MM.1S (cell line): ENCODE measurements around the gene UBE2M.

ENCODE experiments used
- DNase-seq: peaks from one replicate; pipeline ENCODE4 v3.0.0-alpha.2; 2015
- H2AFZ ChIP-seq: fragments of 300-600 bp; sonication (generic); 2 replicates; pipeline ENCODE4 v1.6.0; 2016; ENCODE audit warnings: antibody characterized with exemption, low read length
- H3F3A ChIP-seq: fragments of 300-600 bp; sonication (generic); 2 replicates; pipeline ENCODE4 v1.6.1; 2016; ENCODE audit warnings: mild to moderate bottlenecking, antibody characterized with exemption, low read length, moderate library complexity, mixed read lengths; ENCODE audit not compliant: insufficient read depth
- H3K27ac ChIP-seq: fragments of 300-600 bp; sonication (generic); 2 replicates; pipeline ENCODE4 v1.5.1; 2016; ENCODE audit warnings: mild to moderate bottlenecking, low read length
- H3K27me3 ChIP-seq: fragments of 300-600 bp; sonication (generic); replicated peaks from 2 replicates; pipeline ENCODE4 v1.6.0; 2016; ENCODE audit warnings: low read length; ENCODE audit not compliant: insufficient read depth
- H3K36me3 ChIP-seq: fragments of 300-600 bp; sonication (generic); replicated peaks from 2 replicates; pipeline ENCODE4 v1.6.1; 2016; ENCODE audit warnings: mild to moderate bottlenecking, low read length, mixed read lengths; ENCODE audit not compliant: insufficient read depth
- H3K4me1 ChIP-seq: fragments of 300-600 bp; sonication (generic); 2 replicates; pipeline ENCODE4 v1.6.1; 2016; ENCODE audit warnings: low read length, mixed read lengths
- H3K4me2 ChIP-seq: fragments of 300-600 bp; sonication (generic); 2 replicates; pipeline ENCODE4 v1.6.0; 2016; ENCODE audit warnings: low read depth, low read length
- H3K4me3 ChIP-seq: fragments of 300-600 bp; sonication (generic); 2 replicates; pipeline ENCODE4 v1.5.1; 2016; ENCODE audit warnings: low read length, mixed read lengths
- H3K79me2 ChIP-seq: fragments of 300-600 bp; sonication (generic); 2 replicates; pipeline ENCODE4 v1.6.1; 2016; ENCODE audit warnings: mixed run types, low read length, mixed read lengths
- H3K9ac ChIP-seq: fragments of 300-600 bp; sonication (generic); 2 replicates; pipeline ENCODE4 v1.6.1; 2016; ENCODE audit warnings: low read length, mixed read lengths
- H3K9me2 ChIP-seq: fragments of 300-600 bp; sonication (generic); replicated peaks from 2 replicates; pipeline ENCODE4 v1.6.1; 2016; ENCODE audit warnings: mild to moderate bottlenecking, low read length, mixed read lengths; ENCODE audit not compliant: insufficient read depth
- H3K9me3 ChIP-seq: fragments of 300-600 bp; sonication (generic); replicated peaks from 2 replicates; pipeline ENCODE4 v1.6.1; 2016; ENCODE audit warnings: mild to moderate bottlenecking, low read length, mixed read lengths; ENCODE audit not compliant: insufficient read depth
- H4K20me1 ChIP-seq: fragments of 300-600 bp; sonication (generic); 2 replicates; pipeline ENCODE4 v1.6.1; 2016; ENCODE audit warnings: mild to moderate bottlenecking, low read length, moderate library complexity, mixed read lengths; ENCODE audit not compliant: insufficient read depth
- EZH2 ChIP-seq: fragments of 300-600 bp; sonication (generic); optimal IDR thresholded peaks from 2 replicates; pipeline ENCODE3; 2017; ENCODE audit warnings: low read depth, mild to moderate bottlenecking, antibody characterized with exemption, low read length, mixed read lengths
- EZH2phosphoT487 ChIP-seq: fragments of 300-600 bp; sonication (generic); IDR thresholded peaks from 2 replicates; pipeline ENCODE4 v1.6.1; 2018; ENCODE audit warnings: antibody characterized with exemption, low read length
- TF ChIP-seq, protein P1 (sequence below): fragments of 300-600 bp; sonication (generic); IDR thresholded peaks from 2 replicates; pipeline ENCODE4 v1.5.1; 2016; ENCODE audit warnings: antibody characterized with exemption, low read length, mixed read lengths

The UBE2M gene

GRCh38 chr19:58550362-58551122 is 7.9 kb downstream of the UBE2M start:
- H3K4me3 ChIP-seq: no peak overlapping the region
- peaks cover 47% of the 10 kb centered on the region for H3F3A ChIP-seq
- H3K4me1 ChIP-seq: peaks cover 15% of the 10 kb centered on the region
- no peaks in the 10 kb centered on the region for H3K9me2 ChIP-seq
- H2AFZ ChIP-seq: no peak overlapping the region
- no peak overlapping the region for H3K4me2 ChIP-seq
- no peaks in the 10 kb centered on the region for H3K9me3 ChIP-seq
- no peak overlapping the region for H3K27ac ChIP-seq
- H3K36me3 ChIP-seq: peaks cover 27% of the 10 kb centered on the region
- H3K79me2 ChIP-seq: peaks cover 61% of the 10 kb centered on the region
- H3K9ac ChIP-seq: no peak overlapping the region
- TF ChIP-seq, protein P1, sequence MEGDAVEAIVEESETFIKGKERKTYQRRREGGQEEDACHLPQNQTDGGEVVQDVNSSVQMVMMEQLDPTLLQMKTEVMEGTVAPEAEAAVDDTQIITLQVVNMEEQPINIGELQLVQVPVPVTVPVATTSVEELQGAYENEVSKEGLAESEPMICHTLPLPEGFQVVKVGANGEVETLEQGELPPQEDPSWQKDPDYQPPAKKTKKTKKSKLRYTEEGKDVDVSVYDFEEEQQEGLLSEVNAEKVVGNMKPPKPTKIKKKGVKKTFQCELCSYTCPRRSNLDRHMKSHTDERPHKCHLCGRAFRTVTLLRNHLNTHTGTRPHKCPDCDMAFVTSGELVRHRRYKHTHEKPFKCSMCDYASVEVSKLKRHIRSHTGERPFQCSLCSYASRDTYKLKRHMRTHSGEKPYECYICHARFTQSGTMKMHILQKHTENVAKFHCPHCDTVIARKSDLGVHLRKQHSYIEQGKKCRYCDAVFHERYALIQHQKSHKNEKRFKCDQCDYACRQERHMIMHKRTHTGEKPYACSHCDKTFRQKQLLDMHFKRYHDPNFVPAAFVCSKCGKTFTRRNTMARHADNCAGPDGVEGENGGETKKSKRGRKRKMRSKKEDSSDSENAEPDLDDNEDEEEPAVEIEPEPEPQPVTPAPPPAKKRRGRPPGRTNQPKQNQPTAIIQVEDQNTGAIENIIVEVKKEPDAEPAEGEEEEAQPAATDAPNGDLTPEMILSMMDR: no peak
- TF ChIP-seq EZH2phosphoT487 (no peak), EZH2 (no peak)
- peaks cover 29% of the 10 kb centered on the region for H4K20me1 ChIP-seq
- no peak for DNase-seq
- H3K27me3 ChIP-seq: no peaks in the 10 kb centered on the region

DNA sequence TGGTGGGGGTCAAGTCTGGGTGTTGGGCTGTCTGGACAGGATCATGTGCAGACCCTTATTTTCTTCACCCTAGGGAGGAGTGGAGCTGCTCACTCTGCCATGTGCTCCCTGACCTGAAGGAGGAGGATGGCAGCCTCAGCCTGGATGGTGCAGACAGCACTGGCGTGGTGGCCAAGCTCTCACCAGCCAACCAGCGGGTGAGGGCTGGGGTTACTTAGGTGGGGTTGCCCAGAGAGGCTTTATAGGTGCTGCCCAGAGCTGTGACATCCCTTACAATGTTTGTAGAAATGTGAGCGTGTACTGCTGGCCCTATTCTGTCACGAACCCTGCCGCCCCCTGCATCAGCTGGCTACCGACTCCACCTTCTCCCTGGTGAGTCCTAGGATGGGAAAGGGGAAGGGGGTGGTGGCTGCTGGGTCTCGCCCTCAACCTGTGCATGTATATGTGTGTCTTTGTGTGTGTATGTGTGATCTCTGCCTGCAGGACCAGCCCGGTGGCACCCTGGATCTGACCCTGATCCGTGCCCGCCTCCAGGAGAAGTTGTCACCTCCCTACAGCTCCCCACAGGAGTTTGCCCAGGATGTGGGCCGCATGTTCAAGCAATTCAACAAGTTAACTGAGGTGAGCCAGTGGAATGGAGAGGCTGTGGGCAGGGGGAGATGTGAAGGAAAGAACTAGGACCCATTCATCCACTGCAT is 8.6 kb downstream of the UBE2M start:
- H3K36me3 ChIP-seq: peaks cover 27% of the 10 kb centered on the region
- H3F3A ChIP-seq: peaks cover 40% of the 10 kb centered on the region
- peaks cover 36% of the 10 kb centered on the region for H4K20me1 ChIP-seq
- TF ChIP-seq, protein P1: no peak
- no peak for TF ChIP-seq EZH2
- TF ChIP-seq EZH2phosphoT487: no peak
- H3K27me3 ChIP-seq: no peaks in the 10 kb centered on the region
- H3K4me2 ChIP-seq: no peak overlapping the region
- H3K9ac ChIP-seq: no peak overlapping the region
- peaks cover 66% of the 10 kb centered on the region for H3K79me2 ChIP-seq
- peaks cover 11% of the 10 kb centered on the region for H3K4me1 ChIP-seq
- no peak overlapping the region for H2AFZ ChIP-seq
- no peak for DNase-seq
- no peaks in the 10 kb centered on the region for H3K9me3 ChIP-seq
- no peak overlapping the region for H3K27ac ChIP-seq
- H3K4me3 ChIP-seq: no peak overlapping the region
- no peaks in the 10 kb centered on the region for H3K9me2 ChIP-seq

DNA sequence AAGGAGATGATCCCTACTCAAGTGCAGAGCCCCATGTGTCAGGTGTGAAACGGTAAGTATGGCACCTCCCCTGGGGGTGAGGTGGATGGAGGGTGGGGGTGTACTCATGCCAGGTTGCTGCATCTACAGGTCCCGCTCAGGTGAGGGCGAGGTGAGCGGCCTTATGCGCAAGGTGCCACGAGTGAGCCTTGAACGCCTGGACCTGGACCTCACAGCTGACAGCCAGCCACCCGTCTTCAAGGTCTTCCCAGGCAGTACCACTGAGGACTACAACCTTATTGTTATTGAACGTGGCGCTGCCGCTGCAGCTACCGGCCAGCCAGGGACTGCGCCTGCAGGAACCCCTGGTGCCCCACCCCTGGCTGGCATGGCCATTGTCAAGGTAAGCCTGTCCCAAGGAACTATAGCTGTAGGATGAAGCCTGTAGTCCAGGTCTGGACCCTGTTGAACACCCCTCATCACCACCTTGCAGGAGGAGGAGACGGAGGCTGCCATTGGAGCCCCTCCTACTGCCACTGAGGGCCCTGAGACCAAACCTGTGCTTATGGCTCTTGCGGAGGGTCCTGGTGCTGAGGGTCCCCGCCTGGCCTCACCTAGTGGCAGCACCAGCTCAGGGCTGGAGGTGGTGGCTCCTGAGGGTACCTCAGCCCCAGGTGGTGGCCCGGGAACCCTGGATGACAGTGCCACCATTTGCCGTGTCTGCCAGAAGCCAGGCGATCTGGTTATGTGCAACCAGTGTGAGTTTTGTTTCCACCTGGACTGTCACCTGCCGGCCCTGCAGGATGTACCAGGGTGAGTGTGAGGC is 9.3 kb downstream of the UBE2M start:
- H2AFZ ChIP-seq: no peak overlapping the region
- peaks cover 11% of the 10 kb centered on the region for H3K4me1 ChIP-seq
- H4K20me1 ChIP-seq: peaks cover 36% of the 10 kb centered on the region
- H3K9me3 ChIP-seq: no peaks in the 10 kb centered on the region
- no peak overlapping the region for H3K9ac ChIP-seq
- H3K27me3 ChIP-seq: no peaks in the 10 kb centered on the region
- no peak for DNase-seq
- no peak overlapping the region for H3K4me2 ChIP-seq
- H3K4me3 ChIP-seq: no peak overlapping the region
- TF ChIP-seq, protein P1: no peak
- no peak for TF ChIP-seq EZH2
- TF ChIP-seq EZH2phosphoT487: no peak
- no peak overlapping the region for H3K27ac ChIP-seq
- H3F3A ChIP-seq: peaks cover 33% of the 10 kb centered on the region
- no peaks in the 10 kb centered on the region for H3K9me2 ChIP-seq
- H3K79me2 ChIP-seq: peaks cover 62% of the 10 kb centered on the region
- peaks cover 27% of the 10 kb centered on the region for H3K36me3 ChIP-seq
